Measurements from ENCODE around the gene PJA2.

DNA sequence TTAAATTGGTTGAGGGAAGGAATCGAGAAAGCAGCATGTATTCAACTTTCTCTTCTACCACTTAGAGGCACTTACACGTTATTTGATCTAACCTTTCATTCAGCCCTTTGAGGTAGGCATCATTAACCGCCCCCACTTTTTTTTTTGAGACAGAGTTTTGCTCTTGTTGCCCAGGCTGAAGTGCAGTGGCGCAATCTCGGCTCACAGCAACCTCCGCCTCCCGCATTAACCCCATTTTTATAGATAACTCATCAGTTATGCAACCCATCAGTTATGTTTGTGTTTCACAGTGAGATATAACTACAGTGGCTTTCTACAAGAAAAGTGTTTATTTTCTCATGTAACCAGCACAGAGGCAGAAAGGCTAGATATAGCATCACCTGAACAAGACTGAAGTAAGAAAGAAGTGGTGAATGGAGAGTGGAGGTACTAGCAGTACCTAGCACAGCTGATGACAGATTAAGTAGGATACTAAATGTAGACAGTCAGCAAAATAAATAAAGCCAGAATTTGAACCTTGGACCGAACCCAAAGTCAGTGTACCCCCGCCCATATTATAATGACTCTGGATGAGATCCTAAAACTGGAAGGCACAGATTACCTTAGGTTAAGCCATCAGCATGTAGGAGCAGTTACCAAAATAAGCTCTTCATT lies 91.2 kb downstream of the PJA2 start:
- TF ChIP-seq, protein P1, sequence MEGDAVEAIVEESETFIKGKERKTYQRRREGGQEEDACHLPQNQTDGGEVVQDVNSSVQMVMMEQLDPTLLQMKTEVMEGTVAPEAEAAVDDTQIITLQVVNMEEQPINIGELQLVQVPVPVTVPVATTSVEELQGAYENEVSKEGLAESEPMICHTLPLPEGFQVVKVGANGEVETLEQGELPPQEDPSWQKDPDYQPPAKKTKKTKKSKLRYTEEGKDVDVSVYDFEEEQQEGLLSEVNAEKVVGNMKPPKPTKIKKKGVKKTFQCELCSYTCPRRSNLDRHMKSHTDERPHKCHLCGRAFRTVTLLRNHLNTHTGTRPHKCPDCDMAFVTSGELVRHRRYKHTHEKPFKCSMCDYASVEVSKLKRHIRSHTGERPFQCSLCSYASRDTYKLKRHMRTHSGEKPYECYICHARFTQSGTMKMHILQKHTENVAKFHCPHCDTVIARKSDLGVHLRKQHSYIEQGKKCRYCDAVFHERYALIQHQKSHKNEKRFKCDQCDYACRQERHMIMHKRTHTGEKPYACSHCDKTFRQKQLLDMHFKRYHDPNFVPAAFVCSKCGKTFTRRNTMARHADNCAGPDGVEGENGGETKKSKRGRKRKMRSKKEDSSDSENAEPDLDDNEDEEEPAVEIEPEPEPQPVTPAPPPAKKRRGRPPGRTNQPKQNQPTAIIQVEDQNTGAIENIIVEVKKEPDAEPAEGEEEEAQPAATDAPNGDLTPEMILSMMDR (IDR thresholded peaks at IDR 0.05 in 8 of 11, conservative IDR thresholded peaks at IDR 0.05 in 3 of 11) = no peak
- no peak for TF ChIP-seq POLR2AphosphoS5 (IDR thresholded peaks at IDR 0.05)
- no peak for TF ChIP-seq POLR2A (IDR thresholded peaks at IDR 0.05)
